Measurements from ENCODE around the gene SMAD3.

GRCh38 chr15:67050062-67050461 lies 15.3 kb upstream of the SMAD3 start:
- TF ChIP-seq POLR2A (IDR thresholded peaks at IDR 0.05; ENCODE audit: low read length) (no peak), GATA1 (IDR thresholded peaks at IDR 0.05; ENCODE audit: low read depth, low read length) (no peak)

Measured in erythroblast (primary cell).